HEK293 (cell line): ENCODE data around the gene SMC4.

Source experiments
- CTCF ChIA-PET: fragments of 350-600 bp; formaldehyde crosslinking; extraction: SDS; loops from one replicate; lab custom pipeline; 2021; ENCODE audit warnings: antibody characterized with exemption; lab: Yijun Ruan, JAX
- POLR2A ChIA-PET: fragments of 300-600 bp; formaldehyde crosslinking; extraction: SDS; loops from one replicate; lab custom pipeline; 2020; ENCODE audit warnings: antibody characterized with exemption, inconsistent platforms; lab: Yijun Ruan, JAX
- H3K27ac ChIP-seq: fragments of 200-500 bp; sonication (Bioruptor generic); 2 replicates; pipeline ENCODE4 v1.5.1; 2014; ENCODE audit warnings: low read depth, low read length, control low read depth, inconsistent platforms; ENCODE audit errors: extremely low read depth
- H3K36me3 ChIP-seq, 2 experiments: fragments of 200-500 bp in 1 of 2; sonication (Bioruptor generic) in 1 of 2; 1 replicate in 1 of 2; 2 replicates in 1 of 2; pipeline ENCODE4 v1.5.1; 2014 to 2017; ENCODE audit warnings: inconsistent platforms in 2 of 2, low read length in 2 of 2; ENCODE audit not compliant: control insufficient read depth in 2 of 2, insufficient read depth in 1 of 2
- H3K4me1 ChIP-seq: fragments of 200-500 bp; sonication (Bioruptor generic); 2 replicates; pipeline ENCODE4 v1.5.1; 2014; ENCODE audit warnings: mild to moderate bottlenecking, low read length, inconsistent platforms; ENCODE audit not compliant: control insufficient read depth, insufficient read depth
- H3K4me3 ChIP-seq: 2 replicates; pipeline ENCODE4 v1.5.1; 2011; ENCODE audit warnings: low read depth, mild to moderate bottlenecking, control low read depth, low read length, moderate library complexity
- H3K9me3 ChIP-seq: fragments of 200-500 bp; sonication (Bioruptor generic); 2 replicates; pipeline ENCODE4 v1.5.1; 2014; ENCODE audit warnings: low read depth, low read length, inconsistent platforms; ENCODE audit not compliant: control insufficient read depth, insufficient read depth
- KLF9 ChIP-seq: fragments of 450-650 bp; formaldehyde crosslinking; IDR thresholded peaks from 2 replicates; pipeline ENCODE4 v1.5.1; 2016; ENCODE audit warnings: missing biosample characterization, missing genetic modification characterization, low read depth
- SCRT1 ChIP-seq: fragments of 450-650 bp; formaldehyde crosslinking; IDR thresholded peaks from 2 replicates; pipeline ENCODE4 v1.5.1; 2016; ENCODE audit warnings: missing biosample characterization, missing genetic modification characterization, borderline replicate concordance
- TCF7L2 ChIP-seq: IDR thresholded peaks from 2 replicates; pipeline ENCODE4 v1.6.1; 2011; ENCODE audit warnings: low read depth, mild to moderate bottlenecking, inconsistent platforms, low read length, moderate library complexity, borderline replicate concordance
- YY1 ChIP-seq: fragments of 450-650 bp; formaldehyde crosslinking; IDR thresholded peaks from 2 replicates; pipeline ENCODE4 v1.5.1; 2018; ENCODE audit warnings: missing biosample characterization, missing genetic modification characterization
- ZEB2 ChIP-seq: fragments of 450-650 bp; formaldehyde crosslinking; IDR thresholded peaks from 2 replicates; pipeline ENCODE4 v1.5.1; 2016; ENCODE audit warnings: missing biosample characterization, missing genetic modification characterization
- ZNF23 ChIP-seq: fragments of 450-650 bp; formaldehyde crosslinking; IDR thresholded peaks from 2 replicates; pipeline ENCODE4 v1.5.1; 2016; ENCODE audit warnings: missing biosample characterization, missing genetic modification characterization, borderline replicate concordance
- ZNF248 ChIP-seq: fragments of 450-650 bp; formaldehyde crosslinking; IDR thresholded peaks from 2 replicates; pipeline ENCODE4 v1.5.1; 2017; ENCODE audit warnings: missing biosample characterization, missing genetic modification characterization
- ZNF335 ChIP-seq: fragments of 450-650 bp; formaldehyde crosslinking; conservative IDR thresholded peaks from 2 replicates; pipeline ENCODE4 v1.5.1; 2016; ENCODE audit warnings: missing biosample characterization, missing genetic modification characterization
- ZNF404 ChIP-seq: fragments of 450-650 bp; formaldehyde crosslinking; IDR thresholded peaks from 2 replicates; pipeline ENCODE4 v1.5.1; 2017; ENCODE audit warnings: missing biosample characterization, missing genetic modification characterization
- ZNF514 ChIP-seq: fragments of 450-650 bp; formaldehyde crosslinking; IDR thresholded peaks from 2 replicates; pipeline ENCODE4 v1.5.1; 2016; ENCODE audit warnings: missing biosample characterization, missing genetic modification characterization
- ZNF518A ChIP-seq: fragments of 450-650 bp; formaldehyde crosslinking; conservative IDR thresholded peaks from 2 replicates; pipeline ENCODE4 v1.5.1; 2016; ENCODE audit warnings: low read depth, missing biosample characterization, missing genetic modification characterization
- ZNF529 ChIP-seq: fragments of 450-650 bp; formaldehyde crosslinking; IDR thresholded peaks from 2 replicates; pipeline ENCODE4 v1.5.1; 2017; ENCODE audit warnings: missing genetic modification characterization, missing biosample characterization; ENCODE audit not compliant: insufficient replicate concordance
- ZNF610 ChIP-seq: fragments of 450-650 bp; formaldehyde crosslinking; IDR thresholded peaks from 2 replicates; pipeline ENCODE4 v1.5.1; 2016; ENCODE audit warnings: missing biosample characterization, missing genetic modification characterization, borderline replicate concordance
- TF ChIP-seq, protein P1 (sequence below): fragments of 450-650 bp; formaldehyde crosslinking; IDR thresholded peaks from 2 replicates; pipeline ENCODE4 v1.5.0; 2017; ENCODE audit warnings: missing biosample characterization, missing genetic modification characterization, borderline replicate concordance
- TF ChIP-seq, protein P2 (sequence below): fragments of 450-650 bp; formaldehyde crosslinking; IDR thresholded peaks from 2 replicates; pipeline ENCODE4 v1.5.1; 2016; ENCODE audit warnings: missing biosample characterization, missing genetic modification characterization
- TF ChIP-seq, protein P3 (sequence below): fragments of 450-650 bp; IDR thresholded peaks from 2 replicates; pipeline ENCODE4 v1.5.1; 2018; ENCODE audit warnings: missing biosample characterization, mild to moderate bottlenecking, missing genetic modification characterization

Gene SMC4

GRCh38 chr3:160384639-160385318, 14.7 kb upstream of the SMC4 start:
- CTCF ChIA-PET: interaction anchor here (0.6 to 0.7 kb wide), 2 partner anchors 8 to 165 kb away, joined by 3 read pairs; no protein-coding TSS in a partner anchor
- peak; percentile 35 for TF ChIP-seq ZNF335 (tag by site-specific recombination)
- 0 out of 2 replicates have a peak, but pooled peaks have one; percentile 16 for TF ChIP-seq KLF9
- no peak for TF ChIP-seq ZNF529 (tag by site-specific recombination)

GRCh38 chr3:160390565-160391138, 8.8 kb upstream of the SMC4 start:
- ChIA-PET CTCF (interaction anchor here (0.6 kb wide), 1 partner anchor 358 kb away, joined by 3 read pairs; no protein-coding TSS in a partner anchor), POLR2A (no interaction called here)
- no peaks in the 10 kb centered on the region for H3K9me3 ChIP-seq
- no peak overlapping the region for H3K27ac ChIP-seq
- H3K4me3 ChIP-seq: no peak overlapping the region
- no peaks in the 10 kb centered on the region for H3K36me3 ChIP-seq
- no peak for TF ChIP-seq ZNF404
- no peak for TF ChIP-seq ZNF518A (tag by site-specific recombination)
- TF ChIP-seq, protein P1, sequence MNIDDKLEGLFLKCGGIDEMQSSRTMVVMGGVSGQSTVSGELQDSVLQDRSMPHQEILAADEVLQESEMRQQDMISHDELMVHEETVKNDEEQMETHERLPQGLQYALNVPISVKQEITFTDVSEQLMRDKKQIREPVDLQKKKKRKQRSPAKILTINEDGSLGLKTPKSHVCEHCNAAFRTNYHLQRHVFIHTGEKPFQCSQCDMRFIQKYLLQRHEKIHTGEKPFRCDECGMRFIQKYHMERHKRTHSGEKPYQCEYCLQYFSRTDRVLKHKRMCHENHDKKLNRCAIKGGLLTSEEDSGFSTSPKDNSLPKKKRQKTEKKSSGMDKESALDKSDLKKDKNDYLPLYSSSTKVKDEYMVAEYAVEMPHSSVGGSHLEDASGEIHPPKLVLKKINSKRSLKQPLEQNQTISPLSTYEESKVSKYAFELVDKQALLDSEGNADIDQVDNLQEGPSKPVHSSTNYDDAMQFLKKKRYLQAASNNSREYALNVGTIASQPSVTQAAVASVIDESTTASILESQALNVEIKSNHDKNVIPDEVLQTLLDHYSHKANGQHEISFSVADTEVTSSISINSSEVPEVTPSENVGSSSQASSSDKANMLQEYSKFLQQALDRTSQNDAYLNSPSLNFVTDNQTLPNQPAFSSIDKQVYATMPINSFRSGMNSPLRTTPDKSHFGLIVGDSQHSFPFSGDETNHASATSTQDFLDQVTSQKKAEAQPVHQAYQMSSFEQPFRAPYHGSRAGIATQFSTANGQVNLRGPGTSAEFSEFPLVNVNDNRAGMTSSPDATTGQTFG (tag by site-specific recombination): no peak
- TF ChIP-seq ZNF610 (tag by site-specific recombination): no peak
- no peak for TF ChIP-seq ZEB2 (tag by site-specific recombination)
- TF ChIP-seq TCF7L2: no peak
- TF ChIP-seq, protein P2, sequence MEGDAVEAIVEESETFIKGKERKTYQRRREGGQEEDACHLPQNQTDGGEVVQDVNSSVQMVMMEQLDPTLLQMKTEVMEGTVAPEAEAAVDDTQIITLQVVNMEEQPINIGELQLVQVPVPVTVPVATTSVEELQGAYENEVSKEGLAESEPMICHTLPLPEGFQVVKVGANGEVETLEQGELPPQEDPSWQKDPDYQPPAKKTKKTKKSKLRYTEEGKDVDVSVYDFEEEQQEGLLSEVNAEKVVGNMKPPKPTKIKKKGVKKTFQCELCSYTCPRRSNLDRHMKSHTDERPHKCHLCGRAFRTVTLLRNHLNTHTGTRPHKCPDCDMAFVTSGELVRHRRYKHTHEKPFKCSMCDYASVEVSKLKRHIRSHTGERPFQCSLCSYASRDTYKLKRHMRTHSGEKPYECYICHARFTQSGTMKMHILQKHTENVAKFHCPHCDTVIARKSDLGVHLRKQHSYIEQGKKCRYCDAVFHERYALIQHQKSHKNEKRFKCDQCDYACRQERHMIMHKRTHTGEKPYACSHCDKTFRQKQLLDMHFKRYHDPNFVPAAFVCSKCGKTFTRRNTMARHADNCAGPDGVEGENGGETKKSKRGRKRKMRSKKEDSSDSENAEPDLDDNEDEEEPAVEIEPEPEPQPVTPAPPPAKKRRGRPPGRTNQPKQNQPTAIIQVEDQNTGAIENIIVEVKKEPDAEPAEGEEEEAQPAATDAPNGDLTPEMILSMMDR (tag by site-specific recombination): no peak
- TF ChIP-seq ZNF23 (tag by site-specific recombination): no peak
- TF ChIP-seq, protein P3, sequence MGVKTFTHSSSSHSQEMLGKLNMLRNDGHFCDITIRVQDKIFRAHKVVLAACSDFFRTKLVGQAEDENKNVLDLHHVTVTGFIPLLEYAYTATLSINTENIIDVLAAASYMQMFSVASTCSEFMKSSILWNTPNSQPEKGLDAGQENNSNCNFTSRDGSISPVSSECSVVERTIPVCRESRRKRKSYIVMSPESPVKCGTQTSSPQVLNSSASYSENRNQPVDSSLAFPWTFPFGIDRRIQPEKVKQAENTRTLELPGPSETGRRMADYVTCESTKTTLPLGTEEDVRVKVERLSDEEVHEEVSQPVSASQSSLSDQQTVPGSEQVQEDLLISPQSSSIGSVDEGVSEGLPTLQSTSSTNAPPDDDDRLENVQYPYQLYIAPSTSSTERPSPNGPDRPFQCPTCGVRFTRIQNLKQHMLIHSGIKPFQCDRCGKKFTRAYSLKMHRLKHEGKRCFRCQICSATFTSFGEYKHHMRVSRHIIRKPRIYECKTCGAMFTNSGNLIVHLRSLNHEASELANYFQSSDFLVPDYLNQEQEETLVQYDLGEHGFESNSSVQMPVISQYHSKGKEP (tag by site-specific recombination): no peak
- TF ChIP-seq ZNF248 (tag by site-specific recombination): no peak
- no peak for TF ChIP-seq SCRT1 (tag by site-specific recombination)
- TF ChIP-seq ZNF529 (tag by site-specific recombination): no peak
- TF ChIP-seq YY1 (tag by site-specific recombination): no peak
- no peak for TF ChIP-seq ZNF514 (tag by site-specific recombination)
- no peaks in the 10 kb centered on the region for H3K4me1 ChIP-seq

More at GRCh38 chr3:160384639-160385318, 14.7 kb upstream of the SMC4 start:
- POLR2A ChIA-PET: no interaction called here
- no peaks in the 10 kb centered on the region for H3K4me1 ChIP-seq
- no peak overlapping the region for H3K27ac ChIP-seq
- H3K9me3 ChIP-seq: no peaks in the 10 kb centered on the region
- H3K4me3 ChIP-seq: no peak overlapping the region
- H3K36me3 ChIP-seq: peaks cover 0 to 4% of the 10 kb centered on the region in 2 experiments; a peak in 1 of 3 replicates
